HS-5 (cell line): ENCODE data around the gene PPAN.

ENCODE experiments used
- DNase-seq: peaks from one replicate; pipeline ENCODE4 v3.0.0-alpha.2; 2012; ENCODE audit warnings: low read depth

PPAN gene

GRCh38 chr19:10142701-10143375 is 36.7 kb downstream of the PPAN start:
- no peak for DNase-seq

GRCh38 chr19:10143681-10144080 is 37.5 kb downstream of the PPAN start:
- no peak for DNase-seq

GRCh38 chr19:10144361-10144760 is 38.2 kb downstream of the PPAN start:
- DNase-seq: no peak

- no peak for DNase-seq
Measured at GRCh38 chr19:10145031-10145430, 38.9 kb downstream of the PPAN start.

- DNase-seq: no peak
Measured at GRCh38 chr19:10146142-10146541, 40.0 kb downstream of the PPAN start.

- DNase-seq: no peak
Measured at GRCh38 chr19:10149427-10149826, 43.3 kb downstream of the PPAN start.

- DNase-seq: no peak
Measured at GRCh38 chr19:10151521-10151920, 45.4 kb downstream of the PPAN start.

- DNase-seq: no peak
Measured at GRCh38 chr19:10152100-10152499, 45.9 kb downstream of the PPAN start.

GRCh38 chr19:10155839-10156238 is 49.7 kb downstream of the PPAN start:
- no peak for DNase-seq

GRCh38 chr19:10158071-10158470 is 51.9 kb downstream of the PPAN start:
- no peak for DNase-seq

GRCh38 chr19:10158485-10158884 is 52.3 kb downstream of the PPAN start:
- no peak for DNase-seq

GRCh38 chr19:10159610-10160009 is 53.4 kb downstream of the PPAN start:
- no peak for DNase-seq
